K562 (cell line): ENCODE results near the gene RGS6. TPM values are rescaled to one million over a fixed set of nuclear protein-coding genes. Genes with fewer than 3 reads are reported as not detected.

Experiments
- DNMT1 ChIP-seq: fragments of 450-650 bp; IDR thresholded peaks from 2 replicates; pipeline ENCODE4 v1.6.1; 2016; ENCODE audit warnings: antibody characterized with exemption, mild to moderate bottlenecking
- DPF2 ChIP-seq: fragments of 450-650 bp; IDR thresholded peaks from 2 replicates; pipeline ENCODE4 v1.6.1; 2016
- FOSL1 ChIP-seq: fragments of 200-800 bp; sonication (Bioruptor generic); conservative IDR thresholded peaks from 2 replicates; pipeline ENCODE4 v1.6.1; 2016; ENCODE audit warnings: missing genetic modification characterization, missing compliant biosample characterization
- HMG20B ChIP-seq: fragments of 250-450 bp; sonication (Bioruptor Pico); IDR thresholded peaks from 2 replicates; pipeline ENCODE4 v1.5.0; 2021; ENCODE audit warnings: mild to moderate bottlenecking
- HMGXB4 ChIP-seq: sonication (generic); formaldehyde crosslinking; IDR thresholded peaks from 2 replicates; pipeline ENCODE4 v1.8.1; 2023; ENCODE audit warnings: mild to moderate bottlenecking, missing genetic modification reagents
- NCOA2 ChIP-seq, 2 experiments: fragments of 450-650 bp; IDR thresholded peaks; 2 replicates each; pipeline ENCODE4 v1.6.1; 2018; ENCODE audit warnings: mild to moderate bottlenecking in 2 of 2, moderate library complexity in 1 of 2; ENCODE audit not compliant: partially characterized antibody in 2 of 2
- NELFE ChIP-seq: IDR thresholded peaks from 2 replicates; pipeline ENCODE4 v1.6.1; 2011; ENCODE audit warnings: mild to moderate bottlenecking; ENCODE audit not compliant: insufficient read depth, insufficient read length
- RB1 ChIP-seq: fragments of 450-650 bp; IDR thresholded peaks from 2 replicates; pipeline ENCODE4 v1.6.1; 2017; ENCODE audit warnings: low read depth, mild to moderate bottlenecking
- RFX7 ChIP-seq: fragments of 250-450 bp; sonication (Bioruptor Pico); IDR thresholded peaks from 2 replicates; pipeline ENCODE4 v1.5.1; 2021; ENCODE audit warnings: mild to moderate bottlenecking
- SNIP1 ChIP-seq: fragments of 450-650 bp; IDR thresholded peaks from 2 replicates; pipeline ENCODE4 v1.7.1; 2017; ENCODE audit warnings: low read depth, mild to moderate bottlenecking
- ZBTB33 ChIP-seq: sonication (generic); formaldehyde crosslinking; IDR thresholded peaks from 2 replicates; pipeline ENCODE4 v1.8.1; 2023; ENCODE audit warnings: mild to moderate bottlenecking, missing genetic modification reagents
- ZBTB40 ChIP-seq, 2 experiments: fragments of 450-650 bp in 1 of 2; sonication (generic) in 1 of 2; formaldehyde crosslinking in 1 of 2; IDR thresholded peaks; 2 replicates each; pipeline versions ENCODE4 v1.7.1 to v1.9.0; 2016 to 2022; ENCODE audit warnings: inconsistent platforms in 1 of 2, mild to moderate bottlenecking in 1 of 2, missing genetic modification reagents in 1 of 2
- polyA plus RNA-seq, 8 experiments: library from polyadenylated mRNA; depleted of rRNA in 4 of 8; stranded (reverse) in 5 of 8; unstranded in 3 of 8; fragments of >200 nt; fragmentation: Nextera tagmentation in 2 of 8; fragmentation: Illumina TruSeq in 1 of 8; extraction: Ambion mirVana in 2 of 8; extraction: Trizol in 1 of 8; gene quantifications; 2 replicates each; pipeline versions ENCODE4 v1.2.1 to v1.2.3, GENCODE V29; 2011 to 2014; ENCODE audit warnings: inconsistent platforms in 1 of 8, missing spikeins in 1 of 8
- total RNA-seq, 7 experiments: library from RNA; depleted of rRNA in 6 of 7; stranded (reverse); fragments of >200 nt in 6 of 7; fragmentation: Illumina TruSeq in 2 of 7; extraction: Trizol in 2 of 7; gene quantifications; 2 replicates each; pipeline versions ENCODE4 v1.2.1 to v1.2.3, GENCODE V29; 2011 to 2021; ENCODE audit warnings: low replicate concordance in 1 of 7

Gene RGS6
- total and polyA plus RNA-seq, 9 of the 15 experiments (the other 6 are each of a cell fraction or from before 2014, with no cell fraction given): not detected

GRCh38 chr14:72591391-72591790 lies 659.2 kb downstream of the RGS6 start (continued):
- TF ChIP-seq ZBTB40 (IDR thresholded peaks at IDR 0.05) (no peak), ZBTB40 (CRISPR knock-in tag; IDR thresholded peaks at IDR 0.05) (no peak), NCOA2 (IDR thresholded peaks at IDR 0.05; ENCODE audit: partially characterized antibody in 2 of 2) (no peak), NELFE (no peak), SNIP1 (no peak), DPF2 (no peak), FOSL1 (tag) (no peak), HMGXB4 (CRISPR knock-in tag) (no peak), ZBTB33 (CRISPR knock-in tag) (no peak), RFX7 (CRISPR knock-in tag) (no peak), DNMT1 (no peak), RB1 (no peak), HMG20B (CRISPR knock-in tag) (no peak)
